NOMO-1 treated with dmso at 0.1 percent for 144 hours (cell line): Measurements from ENCODE around the gene OSBPL1A.

Source experiments
- DNase-seq: peaks from one replicate; lab custom pipeline; 2025; ENCODE audit not compliant: unreplicated experiment; lab: John Stamatoyannopoulos, UW

Gene OSBPL1A

GRCh38 chr18:24138409-24138788 lies 259.2 kb downstream of the OSBPL1A start:
- DNase-seq = no peak

- DNase-seq = no peak
These were observed 260.7 kb downstream of the OSBPL1A start for GRCh38 chr18:24136967-24137373.

GRCh38 chr18:24130494-24130893 lies 267.1 kb downstream of the OSBPL1A start:
- DNase-seq = no peak

GRCh38 chr18:24128700-24129099 lies 268.9 kb downstream of the OSBPL1A start:
- no peak for DNase-seq

GRCh38 chr18:24127735-24128134 lies 269.9 kb downstream of the OSBPL1A start:
- DNase-seq = no peak

GRCh38 chr18:24126155-24126961 lies 271.3 kb downstream of the OSBPL1A start:
- no peak for DNase-seq

GRCh38 chr18:24121625-24122024 lies 276.0 kb downstream of the OSBPL1A start:
- DNase-seq = no peak

- no peak for DNase-seq
These were observed 276.9 kb downstream of the OSBPL1A start for GRCh38 chr18:24120676-24121075.

GRCh38 chr18:24118750-24119577 lies 278.7 kb downstream of the OSBPL1A start:
- peak; percentile 5 for DNase-seq

- DNase-seq = no peak
These were observed 282.0 kb downstream of the OSBPL1A start for GRCh38 chr18:24115628-24116027.

- no peak for DNase-seq
These were observed 282.6 kb downstream of the OSBPL1A start for GRCh38 chr18:24114924-24115549.

- no peak for DNase-seq
These were observed 284.6 kb downstream of the OSBPL1A start for GRCh38 chr18:24112874-24113615.

- no peak for DNase-seq
These were observed 285.2 kb downstream of the OSBPL1A start for GRCh38 chr18:24112464-24112863.
